Stomach smooth muscle (tissue), 2 donors: ENCODE measurements around the gene KPTN.
A peak's percentile ranks its signal among the peaks of the same experiment; 100 is the strongest.
"Not testable (repeated sequence)": the region's sequence is repeated elsewhere in the genome, so short reads cannot be mapped to it uniquely, and the experiment has no call there.

Experiments used
- H3K27ac ChIP-seq: one replicate; pipeline ENCODE4 v1.7.0; 2013; ENCODE audit warnings: mild to moderate bottlenecking, low read length, inconsistent platforms
- H3K27me3 ChIP-seq, 2 donors: one replicate each; pipeline ENCODE4 v1.7.0; 2013; ENCODE audit warnings: low read length in 2 of 2; ENCODE audit not compliant: insufficient read depth in 2 of 2, control insufficient read depth in 1 of 2
- H3K36me3 ChIP-seq, 2 donors: one replicate each; pipeline ENCODE4 v1.7.0; 2013; ENCODE audit warnings: low read length in 2 of 2; ENCODE audit not compliant: control insufficient read depth in 2 of 2, insufficient read depth in 2 of 2
- H3K4me1 ChIP-seq: one replicate; pipeline ENCODE4 v1.7.0; 2013; ENCODE audit warnings: low read length; ENCODE audit not compliant: control insufficient read depth, insufficient read depth
- H3K4me3 ChIP-seq, 2 donors: one replicate each; pipeline ENCODE4 v1.7.0; 2013; ENCODE audit warnings: low read length in 2 of 2
- H3K9ac ChIP-seq, 2 donors: one replicate each; pipeline ENCODE4 v1.7.0; 2013; ENCODE audit warnings: low read length in 2 of 2, mild to moderate bottlenecking in 1 of 2
- H3K9me3 ChIP-seq, 2 donors: one replicate each; pipeline ENCODE4 v1.7.0; 2013; ENCODE audit warnings: low read length in 2 of 2; ENCODE audit not compliant: control insufficient read depth in 2 of 2
- donor health status: healthy.
- donor health status: Pancreatic carcinoma.

The KPTN gene

DNA sequence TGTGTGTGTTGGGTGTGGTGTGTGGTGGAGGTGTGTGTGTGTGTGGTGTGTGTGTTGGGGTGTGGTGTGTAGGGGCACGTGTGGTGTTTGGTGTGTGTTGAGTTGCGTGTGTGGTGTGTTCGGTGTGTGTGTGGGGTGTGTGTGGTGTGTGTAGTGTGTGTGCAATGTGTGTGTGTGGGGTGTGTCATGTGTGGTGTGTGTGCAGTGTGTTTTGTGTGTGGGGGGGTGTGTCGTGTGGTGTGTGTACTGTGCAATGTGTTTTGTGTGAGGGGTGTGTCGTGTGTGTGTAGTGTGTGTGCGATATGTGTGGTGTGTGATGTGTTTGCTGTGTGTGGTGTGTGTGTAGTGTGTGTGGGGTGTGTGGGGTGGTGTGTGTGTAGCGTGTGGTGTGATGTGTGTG is 6.0 kb upstream of the KPTN start:
- H3K27me3 ChIP-seq: no peaks in the 10 kb centered on the region
- H3K36me3 ChIP-seq: peaks cover 30 to 43% of the 10 kb centered on the region in 2 donors
- H3K4me3 ChIP-seq: no peak overlapping the region
- no peak overlapping the region for H3K27ac ChIP-seq
- peaks cover 2% of the 10 kb centered on the region for H3K4me1 ChIP-seq
- H3K9ac ChIP-seq: no peak overlapping the region
- H3K9me3 ChIP-seq: no peaks in the 10 kb centered on the region

DNA sequence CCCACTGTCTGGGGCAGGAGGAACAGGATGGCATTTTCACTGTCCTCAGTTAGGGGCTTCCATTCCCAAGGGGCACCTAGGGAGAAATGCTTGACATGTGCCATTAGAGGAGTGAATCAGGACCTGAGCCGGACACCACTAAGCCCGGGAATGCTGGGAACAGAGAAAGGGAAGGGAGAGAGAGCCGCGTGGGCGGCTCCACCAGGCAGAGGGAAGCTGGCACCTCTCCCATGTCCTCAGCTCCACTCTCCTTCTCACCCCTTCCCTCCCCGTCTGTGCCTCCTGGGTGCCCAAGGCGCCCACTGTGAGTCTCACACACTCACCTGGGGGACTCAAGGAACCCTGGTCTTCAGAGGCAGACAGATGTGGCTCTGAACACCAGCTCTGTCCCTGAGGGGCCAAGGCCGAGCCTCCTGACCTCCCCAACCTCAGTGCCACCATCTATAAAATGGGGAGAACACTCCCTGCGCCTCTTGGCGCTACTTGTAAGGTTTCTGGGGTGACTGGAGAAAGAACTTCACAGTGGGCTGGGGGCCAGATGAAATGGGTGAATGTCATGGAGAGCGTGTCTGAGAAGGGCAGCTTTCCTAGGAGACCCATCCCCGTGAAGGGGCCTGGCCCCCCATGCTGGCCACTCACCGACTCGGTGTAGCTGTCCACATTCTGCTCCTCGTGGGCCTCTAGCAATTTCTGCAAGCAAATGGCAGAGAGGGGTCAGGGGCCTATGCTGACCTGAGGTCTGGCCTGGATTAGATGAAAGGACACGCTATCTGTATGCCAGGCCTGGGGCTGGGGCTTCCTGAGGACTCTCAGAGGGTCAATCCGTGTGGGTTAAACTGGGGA is 5.3 kb upstream of the KPTN start:
- H3K4me1 ChIP-seq: peaks cover 7% of the 10 kb centered on the region
- peak overlapping the region; percentile 18 for H3K27ac ChIP-seq
- H3K9me3 ChIP-seq: no peaks in the 10 kb centered on the region
- H3K36me3 ChIP-seq: peaks cover 30 to 43% of the 10 kb centered on the region in 2 donors
- H3K9ac ChIP-seq: no peak overlapping the region
- no peak overlapping the region for H3K4me3 ChIP-seq
- no peaks in the 10 kb centered on the region for H3K27me3 ChIP-seq

DNA sequence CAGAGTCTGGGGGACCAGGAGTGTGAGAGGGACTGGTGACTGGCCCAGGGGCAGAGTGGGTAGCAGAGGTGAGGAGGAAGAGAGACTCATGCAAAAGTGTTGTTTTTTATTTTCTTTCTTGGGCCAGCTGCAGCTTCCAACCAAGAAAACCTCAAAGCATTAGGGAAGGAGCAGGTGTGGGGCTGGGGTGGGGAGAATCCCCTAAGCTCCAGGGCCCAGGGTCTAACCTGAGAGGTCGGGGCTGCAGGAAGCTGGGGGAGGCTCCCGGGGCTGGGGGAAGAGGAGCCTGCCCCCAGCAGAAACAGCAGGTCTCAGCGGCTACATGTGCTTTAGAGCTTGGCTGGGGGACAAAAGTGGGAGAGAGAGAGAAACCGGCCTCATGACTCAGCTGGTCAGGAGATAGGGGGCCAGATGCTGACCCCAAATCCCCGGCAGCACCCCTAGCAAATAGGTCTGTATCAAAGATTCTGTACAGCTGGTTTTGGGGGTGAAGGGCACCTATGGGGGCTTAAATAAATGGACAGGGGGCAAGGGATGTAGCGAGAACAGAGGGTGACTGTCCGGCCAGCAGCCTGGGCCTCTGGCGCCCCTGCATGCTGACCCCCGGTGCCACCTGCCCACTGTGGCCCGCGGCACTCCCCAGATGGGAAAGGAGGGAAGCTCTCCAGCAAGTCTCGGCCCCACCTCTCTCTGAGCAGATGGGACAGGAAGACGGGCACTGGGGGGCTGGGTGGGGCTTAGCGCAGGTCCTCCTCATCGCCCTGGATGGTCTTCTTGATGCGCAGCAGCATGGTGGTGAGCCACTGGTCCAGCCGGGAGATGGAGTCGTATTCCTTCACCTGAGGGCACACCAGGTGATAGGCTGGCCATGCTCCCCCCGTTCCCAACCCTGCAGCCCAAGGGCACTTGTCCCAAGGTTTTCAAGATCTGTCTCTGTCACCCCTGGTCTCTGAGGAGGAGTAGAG is 3.8 kb upstream of the KPTN start:
- Histone ChIP-seq H3K27ac (no peak overlapping the region), H3K9ac (no peak overlapping the region), H3K4me3 (no peak overlapping the region), H3K36me3 (peaks cover 30 to 40% of the 10 kb centered on the region in 2 donors), H3K4me1 (peaks cover 14% of the 10 kb centered on the region), H3K9me3 (no peaks in the 10 kb centered on the region), H3K27me3 (no peaks in the 10 kb centered on the region)

DNA sequence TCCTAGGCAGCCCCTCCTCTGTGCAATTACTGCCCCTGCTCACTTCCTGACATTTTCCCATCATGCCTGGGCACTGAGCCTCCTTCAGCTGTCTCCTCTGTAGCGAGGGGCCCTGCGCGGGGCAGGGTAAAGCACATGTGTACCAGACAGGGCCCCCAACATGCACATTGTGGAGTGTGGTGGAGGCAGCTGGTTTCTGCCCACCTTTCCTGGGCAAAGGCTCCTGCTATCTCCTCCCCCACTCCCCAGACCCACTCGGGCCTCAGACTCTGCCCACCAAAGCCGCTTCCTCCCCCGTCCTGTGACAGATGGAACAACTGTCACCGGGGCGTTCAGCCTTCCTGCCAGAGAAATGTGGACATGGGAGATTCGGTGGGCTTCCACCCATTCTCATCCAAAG is 2.9 kb upstream of the KPTN start:
- Histone ChIP-seq H3K9me3 (no peaks in the 10 kb centered on the region), H3K9ac (no peak overlapping the region), H3K36me3 (peaks cover 30 to 36% of the 10 kb centered on the region in 2 donors), H3K4me1 (peaks cover 14% of the 10 kb centered on the region), H3K27ac (no peak overlapping the region), H3K27me3 (no peaks in the 10 kb centered on the region), H3K4me3 (no peak overlapping the region)

DNA sequence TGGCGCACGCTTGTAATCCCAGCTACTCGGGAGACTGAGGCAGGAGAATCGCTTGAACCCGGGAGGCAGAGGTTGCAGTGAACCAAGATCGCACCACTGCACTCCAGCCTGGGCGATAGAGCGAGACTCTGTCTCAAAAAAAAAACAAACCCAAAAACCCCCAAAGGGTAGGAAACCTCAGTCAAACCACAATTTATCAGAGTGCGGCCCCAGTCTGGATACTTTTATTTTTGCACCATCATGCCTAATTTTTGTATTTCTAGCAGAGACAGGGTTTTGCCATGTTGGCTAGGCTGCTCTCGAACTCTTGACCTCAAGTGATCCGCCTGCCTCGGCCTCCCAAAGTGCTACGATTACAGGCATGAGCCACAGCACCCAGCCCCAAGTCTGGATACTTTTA is 2.2 kb upstream of the KPTN start:
- not testable (repeated sequence) for H3K27ac ChIP-seq, H3K27me3 ChIP-seq, H3K9me3 ChIP-seq, H3K4me3 ChIP-seq, H3K9ac ChIP-seq
- peaks cover 27 to 29% of the 10 kb centered on the region in 2 donors for H3K36me3 ChIP-seq
- H3K4me1 ChIP-seq: peaks cover 14% of the 10 kb centered on the region

DNA sequence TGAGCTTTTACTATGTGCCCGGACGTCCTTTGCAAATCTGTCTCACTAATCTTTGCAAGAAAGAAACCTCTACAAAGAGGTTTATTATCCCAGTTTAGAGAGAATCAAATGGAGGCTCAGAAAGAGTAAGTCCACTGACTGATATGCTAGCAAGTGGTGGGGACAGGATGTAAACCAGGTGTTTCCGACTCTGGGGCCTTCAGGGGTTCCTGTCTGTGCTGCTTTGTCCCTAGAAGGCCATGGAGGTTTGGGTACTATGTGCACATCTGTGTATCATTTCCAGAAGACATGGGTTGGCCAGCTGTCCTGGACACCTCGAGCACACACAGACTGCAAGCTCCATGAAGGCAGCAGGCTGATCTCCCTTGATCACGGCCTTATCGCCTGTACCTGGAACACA is 1.2 kb upstream of the KPTN start:
- H3K9me3 ChIP-seq: no peaks in the 10 kb centered on the region
- no peaks in the 10 kb centered on the region for H3K27me3 ChIP-seq
- H3K27ac ChIP-seq: peak overlapping the region; percentile 91
- peak overlapping the region in 1 of 2 donors; percentile 86 for H3K4me3 ChIP-seq
- H3K4me1 ChIP-seq: peaks cover 14% of the 10 kb centered on the region
- H3K36me3 ChIP-seq: peaks cover 20 to 23% of the 10 kb centered on the region in 2 donors
- H3K9ac ChIP-seq: no peak overlapping the region

DNA sequence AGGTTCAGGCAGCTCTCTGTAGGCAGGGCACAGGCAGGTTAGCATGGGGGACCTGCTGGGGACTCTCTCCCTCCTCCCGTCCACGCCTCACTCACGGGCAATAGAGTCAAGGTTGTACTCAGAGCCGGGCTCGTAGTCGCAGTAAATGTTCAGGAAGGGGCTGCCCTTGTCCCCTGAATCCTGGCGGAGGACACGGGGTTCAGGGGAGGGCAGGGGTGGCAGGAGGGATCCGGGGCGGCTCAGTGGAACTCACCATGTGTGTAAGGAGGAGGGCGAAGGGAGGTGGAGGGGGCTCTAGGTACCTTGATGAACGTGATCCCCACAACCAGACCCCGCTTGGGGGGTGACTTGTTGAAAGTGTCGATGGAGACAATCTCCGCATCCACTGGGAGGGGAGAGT is 819 bp downstream of the KPTN start:
- no peaks in the 10 kb centered on the region for H3K9me3 ChIP-seq
- peaks cover 12% of the 10 kb centered on the region for H3K4me1 ChIP-seq
- H3K9ac ChIP-seq: peak overlapping the region; percentile 87 to 90
- no peak overlapping the region for H3K27ac ChIP-seq
- H3K27me3 ChIP-seq: no peaks in the 10 kb centered on the region
- peaks cover 7 to 11% of the 10 kb centered on the region in 2 donors for H3K36me3 ChIP-seq
- peak overlapping the region; percentile 86 to 88 for H3K4me3 ChIP-seq

DNA sequence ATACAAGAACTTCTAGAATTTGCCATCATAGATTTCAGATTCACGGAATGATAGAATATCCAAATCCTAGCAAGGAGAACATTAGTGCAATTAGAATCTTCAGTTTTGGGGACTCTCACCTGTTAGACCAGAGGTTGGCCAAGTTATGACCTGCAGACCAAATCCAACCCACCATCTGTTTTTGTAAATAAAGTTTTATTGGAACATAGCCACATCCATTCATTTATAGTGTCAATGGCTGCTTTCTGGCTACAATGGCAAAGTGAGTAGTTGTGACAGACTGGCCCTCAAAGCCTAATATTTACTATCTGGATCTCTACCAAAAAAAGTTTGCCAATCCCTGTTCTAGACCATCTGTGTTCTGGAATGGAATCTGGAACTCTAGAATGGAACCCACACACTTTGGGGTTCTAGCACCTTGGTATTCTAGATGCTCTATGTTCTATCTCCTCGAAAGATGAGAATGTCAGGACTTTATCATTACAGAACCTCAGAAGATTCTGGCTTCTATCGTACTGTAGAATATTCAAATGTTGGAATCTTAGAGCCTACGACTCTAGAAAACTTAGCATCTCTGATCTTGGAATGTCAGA is 2.5 kb downstream of the KPTN start:
- Histone ChIP-seq H3K9ac (no peak overlapping the region), H3K9me3 (no peaks in the 10 kb centered on the region), H3K27ac (no peak overlapping the region), H3K4me1 (peaks cover 12% of the 10 kb centered on the region), H3K36me3 (peaks cover 0 to 4% of the 10 kb centered on the region in 2 donors), H3K27me3 (no peaks in the 10 kb centered on the region), H3K4me3 (no peak overlapping the region)

DNA sequence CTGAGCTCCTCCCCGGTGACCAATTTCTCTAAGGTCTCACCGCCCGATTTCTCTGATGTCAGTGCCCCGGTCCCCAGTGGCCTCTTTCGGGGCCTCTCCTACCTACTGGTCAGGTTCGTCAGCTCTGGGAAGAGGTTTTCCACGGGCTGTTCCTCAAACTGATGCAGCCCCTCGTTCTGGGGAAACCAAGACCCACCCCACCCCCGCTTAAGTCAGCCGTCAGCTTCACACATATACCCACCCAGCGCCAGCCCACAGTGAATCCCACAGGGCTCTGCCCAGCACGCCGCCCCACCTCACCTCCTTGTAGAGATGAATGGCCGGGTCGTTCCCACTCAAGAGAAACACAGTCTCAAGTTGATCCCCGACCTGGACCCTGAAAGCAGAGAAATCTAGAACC is 3.4 kb downstream of the KPTN start:
- no peaks in the 10 kb centered on the region for H3K9me3 ChIP-seq
- H3K4me3 ChIP-seq: no peak overlapping the region
- H3K27ac ChIP-seq: no peak overlapping the region
- peaks cover 12% of the 10 kb centered on the region for H3K4me1 ChIP-seq
- H3K27me3 ChIP-seq: no peaks in the 10 kb centered on the region
- no peak overlapping the region for H3K9ac ChIP-seq
- peaks cover 0 to 4% of the 10 kb centered on the region in 2 donors for H3K36me3 ChIP-seq

DNA sequence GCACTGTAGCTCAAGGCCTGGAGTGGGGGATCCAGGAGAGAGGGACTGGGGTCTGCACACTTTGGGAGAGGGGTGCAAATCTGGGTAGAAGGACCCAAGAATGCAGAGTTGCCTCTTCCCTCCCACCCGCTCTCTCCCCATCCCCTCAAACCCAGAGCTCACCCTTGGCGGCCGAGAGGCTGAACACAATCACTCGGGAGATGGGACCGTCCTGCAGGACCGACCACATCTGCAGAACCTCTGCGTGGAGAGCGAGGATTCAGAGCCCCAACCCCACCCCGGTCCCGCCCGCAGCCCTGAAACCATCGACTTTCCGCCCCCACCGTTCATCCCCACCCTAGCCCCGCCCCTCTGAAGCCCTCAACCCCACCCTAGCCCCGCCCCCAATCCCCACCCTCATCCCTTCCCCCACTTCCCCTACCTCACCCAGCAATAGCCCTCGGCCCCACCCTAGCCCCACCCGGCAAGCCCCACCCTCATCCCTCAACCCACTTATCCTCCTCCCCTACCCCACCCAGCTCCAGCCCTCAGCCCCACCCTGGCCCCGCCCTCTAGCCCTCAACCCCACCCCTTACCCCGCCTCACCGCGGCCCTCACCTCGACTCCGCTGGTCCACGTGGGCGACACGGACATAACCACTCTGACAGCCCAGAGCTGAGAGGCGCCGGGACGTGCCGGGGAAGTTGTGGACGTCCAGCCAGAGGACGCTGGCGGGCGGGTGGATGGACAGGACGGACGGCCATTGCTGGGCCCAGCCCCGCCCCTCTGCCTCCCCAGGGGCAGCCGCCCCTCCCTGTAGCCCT is 4.1 kb downstream of the KPTN start:
- Histone ChIP-seq H3K4me3 (no peak overlapping the region), H3K9ac (no peak overlapping the region), H3K27ac (no peak overlapping the region), H3K4me1 (peaks cover 12% of the 10 kb centered on the region), H3K36me3 (no peaks in the 10 kb centered on the region), H3K27me3 (no peaks in the 10 kb centered on the region), H3K9me3 (no peaks in the 10 kb centered on the region)
